ENCODE data around the gene PCDHGC4.

PCDHGC4 gene

GRCh38 chr5:141484641-141485311 is at the start of gene PCDHGC4:
Gene PCDHGC4, plus strand, starts transcription at chr5:141485030. Its CDS starts 144 bp downstream, at chr5:141485174.
- no peak for DNase-seq (ENCODE audit: extremely low read depth, low read depth)
- no peak for TF ChIP-seq CTCF (IDR thresholded peaks at IDR 0.05; ENCODE audit: low read depth, low read length)

DNA sequence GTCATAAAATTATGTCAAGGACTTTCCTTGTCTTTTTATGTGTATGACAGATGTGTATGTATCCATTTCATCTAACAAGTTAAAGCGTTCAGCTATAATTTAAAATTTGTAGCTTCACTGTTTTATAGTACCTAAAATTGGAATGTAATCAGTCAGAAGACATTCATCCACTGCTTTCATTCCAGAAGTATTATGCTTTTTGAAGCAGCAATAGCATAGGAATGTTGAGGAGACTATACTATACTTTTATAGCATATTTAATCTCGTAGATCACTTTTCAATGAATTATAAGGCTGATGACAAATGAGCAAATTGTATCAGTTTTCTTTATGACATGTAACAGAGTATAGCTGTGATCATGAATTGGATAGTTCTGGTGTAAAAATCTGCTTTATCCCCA is 47.6 kb upstream of the PCDHGC4 start:
- no peak for DNase-seq (ENCODE audit: extremely low read depth, low read depth)
- TF ChIP-seq CTCF (IDR thresholded peaks at IDR 0.05; ENCODE audit: low read depth, low read length), result no peak

DNA sequence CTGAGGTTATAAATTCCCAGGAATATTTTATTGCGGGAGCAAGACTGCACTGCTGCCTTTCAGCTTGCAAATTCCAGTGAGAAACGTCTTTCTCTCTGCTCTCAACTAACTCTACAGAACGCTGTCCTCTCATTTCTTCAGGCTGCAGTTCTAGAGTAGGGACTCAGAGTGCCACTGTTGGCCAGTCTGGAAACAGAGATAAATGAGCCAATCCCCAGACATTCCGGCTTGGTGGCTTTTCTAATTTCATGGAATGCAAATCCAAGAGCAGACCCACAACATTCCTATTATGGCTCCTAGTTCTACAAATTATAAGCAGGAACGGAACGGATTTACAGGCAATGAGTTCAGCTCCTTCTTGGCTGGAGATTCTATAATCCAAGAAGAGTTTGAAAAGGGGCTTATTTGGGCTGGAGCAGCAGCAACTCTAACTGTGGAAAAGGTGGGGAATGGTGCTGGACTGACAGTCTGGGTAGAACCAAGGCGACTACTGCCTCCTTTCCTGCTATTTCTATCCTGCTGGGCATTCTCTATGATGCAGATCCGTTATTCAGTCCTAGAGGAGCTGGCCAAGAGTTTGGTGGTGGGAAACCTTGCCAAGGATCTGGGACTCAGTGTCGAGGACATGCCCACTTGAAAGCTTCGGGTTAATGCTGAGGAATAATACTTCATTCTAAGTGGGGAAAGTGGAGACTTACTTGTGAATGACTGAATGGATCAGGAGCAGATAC is 45.3 kb upstream of the PCDHGC4 start:
- no peak for TF ChIP-seq CTCF (IDR thresholded peaks at IDR 0.05; ENCODE audit: low read depth, low read length)
- DNase-seq (ENCODE audit: extremely low read depth, low read depth), result no peak

GRCh38 chr5:141440341-141440740 is 44.5 kb upstream of the PCDHGC4 start:
- TF ChIP-seq CTCF (IDR thresholded peaks at IDR 0.05; ENCODE audit: low read depth, low read length), result no peak
- DNase-seq (ENCODE audit: extremely low read depth, low read depth), result no peak

DNA sequence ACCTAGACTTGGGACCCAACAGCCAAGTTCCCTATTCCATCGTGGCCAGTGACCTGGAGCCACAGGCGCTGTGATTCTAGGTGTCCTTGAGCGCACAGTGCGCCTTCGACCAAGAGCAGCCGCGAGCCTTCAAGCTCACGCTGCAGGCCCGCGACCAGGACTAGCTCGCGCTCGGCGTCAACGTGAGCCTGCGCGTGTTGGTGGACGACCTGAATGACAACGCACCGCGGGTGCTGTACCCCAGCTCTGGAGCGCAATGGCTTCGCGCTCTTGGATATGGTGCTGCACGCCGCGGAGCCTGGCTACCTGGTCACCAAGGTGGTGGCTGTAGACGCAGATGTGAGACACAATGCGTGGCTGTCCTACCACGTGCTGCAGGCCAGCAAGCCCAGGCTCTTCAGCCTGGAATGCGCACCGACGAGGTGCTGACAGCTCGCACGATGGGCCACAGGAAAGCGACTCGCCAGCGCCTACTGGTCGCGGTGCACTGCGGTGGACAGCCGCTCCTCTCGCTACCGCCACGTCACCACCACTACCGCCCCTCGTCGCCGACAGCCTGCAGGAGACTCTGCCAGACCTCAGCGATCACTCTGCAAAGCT is 43.2 kb upstream of the PCDHGC4 start:
- no peak for TF ChIP-seq CTCF (IDR thresholded peaks at IDR 0.05; ENCODE audit: low read depth, low read length)
- no peak for DNase-seq (ENCODE audit: extremely low read depth, low read depth)

DNA sequence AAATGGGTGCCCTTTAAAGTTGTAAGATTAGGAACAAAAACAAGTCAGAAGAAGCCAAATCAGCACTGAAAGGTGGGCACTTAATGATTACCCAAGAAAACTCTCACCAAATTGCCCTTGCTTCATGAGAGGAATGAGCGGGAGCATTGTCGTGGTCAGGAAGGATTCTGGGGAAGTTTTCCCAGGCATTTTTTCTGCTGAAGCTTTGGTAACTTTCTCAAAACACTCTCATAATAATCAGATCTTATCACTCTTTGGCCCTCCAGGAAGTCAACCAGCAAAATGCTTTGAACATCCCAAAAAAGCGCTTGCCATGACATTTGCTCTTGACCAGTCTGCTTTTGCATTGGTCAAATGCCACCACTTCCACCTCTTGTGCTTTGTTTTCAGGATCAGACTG is 19.5 kb upstream of the PCDHGC4 start:
- no peak for DNase-seq (ENCODE audit: extremely low read depth, low read depth)
- no peak for TF ChIP-seq CTCF (IDR thresholded peaks at IDR 0.05; ENCODE audit: low read depth, low read length)

- TF ChIP-seq CTCF (IDR thresholded peaks at IDR 0.05; ENCODE audit: low read depth, low read length), result peak; percentile 46
- peak; percentile 88 for DNase-seq (ENCODE audit: extremely low read depth, low read depth)
Measured at GRCh38 chr5:141475625-141476131, 9.2 kb upstream of the PCDHGC4 start, which contains the start of gene PCDHGC3. Gene PCDHGC3, plus strand, starts transcription at chr5:141475966. Its CDS starts 151 bp downstream, at chr5:141476117.
